Naive B cell (primary cell): ENCODE data around the gene MAPK8IP3. TPM values are rescaled to one million over a fixed set of nuclear protein-coding genes. Genes with fewer than 3 reads are reported as not detected.
A peak's percentile ranks its signal among the peaks of the same experiment; 100 is the strongest.

ENCODE experiments used
- ATAC-seq, 2 donors: fragments of 150-1000 bp; cut with Tn5 transposase; 2 replicates each; pipeline ENCODE4 v1.10.0; 2021; ENCODE audit warnings: low read depth in 2 of 2, mild to moderate bottlenecking in 2 of 2, moderate library complexity in 2 of 2
- DNase-seq: peaks from one replicate; pipeline ENCODE4 v3.0.0; 2022
- H3K27ac Mint-ChIP-seq, 6 donors: one replicate each; pipeline ENCODE4 v1.8.0; 2020 to 2022; ENCODE audit warnings: mild to moderate bottlenecking in 6 of 6, mixed read lengths in 6 of 6, moderate library complexity in 5 of 6, inconsistent platforms in 2 of 6
- H3K27me3 Mint-ChIP-seq, 3 donors: one replicate each; pipeline ENCODE4 v1.8.0; 2021 to 2022; ENCODE audit warnings: mixed read lengths in 3 of 3, mild to moderate bottlenecking in 1 of 3
- H3K36me3 Mint-ChIP-seq, 2 donors: one replicate each; pipeline ENCODE4 v1.8.0; 2020 to 2022; ENCODE audit warnings: mixed read lengths in 2 of 2, inconsistent platforms in 1 of 2, mild to moderate bottlenecking in 1 of 2
- H3K4me1 Mint-ChIP-seq, 3 donors: one replicate each; pipeline ENCODE4 v1.8.0; 2020 to 2022; ENCODE audit warnings: mixed read lengths in 3 of 3, inconsistent platforms in 1 of 3, mild to moderate bottlenecking in 1 of 3, moderate library complexity in 1 of 3
- H3K4me3 Mint-ChIP-seq, 8 donors: one replicate each; pipeline ENCODE4 v1.8.0; 2020 to 2022; ENCODE audit warnings: mild to moderate bottlenecking in 8 of 8, mixed read lengths in 8 of 8, moderate library complexity in 8 of 8, inconsistent platforms in 2 of 8
- H3K9me3 Mint-ChIP-seq, 7 donors: one replicate each; pipeline ENCODE4 v1.8.0; 2020 to 2022; ENCODE audit warnings: mixed read lengths in 7 of 7, mild to moderate bottlenecking in 5 of 7, inconsistent platforms in 2 of 7, moderate library complexity in 1 of 7
- polyA plus RNA-seq, 6 donors: library from polyadenylated mRNA; unstranded; fragments of 300-500 nt; fragmentation: Illumina TruSeq; gene quantifications; one replicate each; pipeline ENCODE4 v1.2.3, GENCODE V29; 2021; ENCODE audit warnings: low read depth in 6 of 6

MAPK8IP3 gene
- polyA plus RNA-seq, 6 donors from 2014 or later: 1.2 to 10.1 (median 2.2) TPM

DNA sequence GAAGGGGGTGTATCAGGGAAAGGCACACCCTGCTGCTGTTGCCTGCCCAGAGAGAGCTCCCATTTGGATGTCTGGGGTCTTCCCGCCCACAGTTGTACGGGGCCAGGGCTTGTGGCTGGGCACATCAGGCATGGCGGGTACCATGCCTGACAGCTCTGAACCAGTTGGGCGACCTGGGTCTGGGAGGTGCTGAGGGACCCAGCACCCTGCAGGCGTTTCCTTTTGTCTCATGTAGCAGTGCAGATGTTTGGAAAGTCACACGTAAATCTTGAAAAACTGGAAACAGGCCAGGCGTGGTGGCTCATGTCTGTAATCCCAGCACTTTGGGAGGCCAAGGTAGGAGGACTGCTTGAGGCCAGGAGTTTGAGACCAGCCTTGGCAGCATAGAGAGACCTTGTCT, 36.3 kb upstream of the MAPK8IP3 start:
- H3K4me3 Mint-ChIP-seq: no peak overlapping the region
- H3K27me3 Mint-ChIP-seq: no peaks in the 10 kb centered on the region
- no peaks in the 10 kb centered on the region for H3K9me3 Mint-ChIP-seq
- H3K27ac Mint-ChIP-seq: peak overlapping the region in 1 of 6 donors; percentile 69
- peaks cover 26 to 36% of the 10 kb centered on the region in 2 donors for H3K36me3 Mint-ChIP-seq
- no peak for DNase-seq
- no peak for ATAC-seq
- H3K4me1 Mint-ChIP-seq: no peaks in the 10 kb centered on the region

GRCh38 chr16:1670371-1670770, 35.6 kb upstream of the MAPK8IP3 start:
- no peak for ATAC-seq
- Mint-ChIP-seq H3K36me3 (peaks cover 26 to 35% of the 10 kb centered on the region in 2 donors), H3K27ac (no peak overlapping the region), H3K9me3 (no peaks in the 10 kb centered on the region), H3K27me3 (no peaks in the 10 kb centered on the region), H3K4me1 (no peaks in the 10 kb centered on the region), H3K4me3 (no peak overlapping the region)
- no peak for DNase-seq

DNA sequence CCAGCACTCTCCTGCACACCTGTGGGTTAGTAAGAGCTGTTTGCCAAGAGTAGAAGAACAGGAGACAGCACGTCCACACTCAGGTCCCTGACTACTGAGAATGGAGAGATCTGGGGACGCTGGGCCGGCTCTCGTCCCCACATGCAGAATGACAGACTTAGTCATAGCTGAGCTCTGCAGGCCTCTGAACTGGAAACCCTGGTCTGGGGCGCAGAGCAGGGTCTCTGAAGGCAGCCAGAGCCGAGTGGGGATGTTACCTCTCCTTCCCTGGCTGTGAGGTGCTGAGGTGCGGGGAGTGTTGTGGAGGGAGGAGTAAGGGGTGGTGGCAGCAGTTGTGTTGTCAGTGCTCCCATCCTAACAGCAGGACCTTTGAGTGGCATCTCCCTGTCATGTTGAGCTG, 35.1 kb upstream of the MAPK8IP3 start:
- no peaks in the 10 kb centered on the region for H3K4me1 Mint-ChIP-seq
- no peaks in the 10 kb centered on the region for H3K27me3 Mint-ChIP-seq
- H3K4me3 Mint-ChIP-seq: peak overlapping the region in 1 of 8 donors; percentile 42
- H3K27ac Mint-ChIP-seq: peak overlapping the region in 1 of 6 donors; percentile 52
- peaks cover 26 to 36% of the 10 kb centered on the region in 2 donors for H3K36me3 Mint-ChIP-seq
- no peak for ATAC-seq
- DNase-seq: no peak
- H3K9me3 Mint-ChIP-seq: no peaks in the 10 kb centered on the region

- Mint-ChIP-seq H3K4me1 (peaks cover 6 to 10% (median 7%) of the 10 kb centered on the region in 3 donors), H3K36me3 (peaks cover 20 to 36% of the 10 kb centered on the region in 2 donors), H3K4me3 (no peak overlapping the region), H3K9me3 (no peaks in the 10 kb centered on the region), H3K27me3 (no peaks in the 10 kb centered on the region), H3K27ac (peak overlapping the region in 1 of 6 donors; percentile 79)
- ATAC-seq (no peak), DNase-seq (no peak)
Observed at GRCh38 chr16:1673424-1674151, 32.4 kb upstream of the MAPK8IP3 start.

GRCh38 chr16:1674306-1674705, 31.7 kb upstream of the MAPK8IP3 start:
- Mint-ChIP-seq H3K9me3 (no peaks in the 10 kb centered on the region), H3K4me1 (peaks cover 12 to 16% (median 14%) of the 10 kb centered on the region in 3 donors), H3K27ac (no peak overlapping the region), H3K36me3 (peaks cover 20 to 32% of the 10 kb centered on the region in 2 donors), H3K4me3 (peak overlapping the region in 1 of 8 donors; percentile 9), H3K27me3 (no peaks in the 10 kb centered on the region)
- DNase-seq (no peak), ATAC-seq (no peak)

GRCh38 chr16:1674751-1675664, 31.0 kb upstream of the MAPK8IP3 start:
- ATAC-seq: no peak
- Mint-ChIP-seq H3K4me3 (peak overlapping the region in 2 of 8 donors; percentile 38 to 42), H3K27me3 (no peaks in the 10 kb centered on the region), H3K36me3 (peaks cover 20 to 27% of the 10 kb centered on the region in 2 donors), H3K4me1 (peaks cover 12 to 18% (median 16%) of the 10 kb centered on the region in 3 donors), H3K27ac (peak overlapping the region in 1 of 6 donors; percentile 93), H3K9me3 (no peaks in the 10 kb centered on the region)
- no peak for DNase-seq

DNA sequence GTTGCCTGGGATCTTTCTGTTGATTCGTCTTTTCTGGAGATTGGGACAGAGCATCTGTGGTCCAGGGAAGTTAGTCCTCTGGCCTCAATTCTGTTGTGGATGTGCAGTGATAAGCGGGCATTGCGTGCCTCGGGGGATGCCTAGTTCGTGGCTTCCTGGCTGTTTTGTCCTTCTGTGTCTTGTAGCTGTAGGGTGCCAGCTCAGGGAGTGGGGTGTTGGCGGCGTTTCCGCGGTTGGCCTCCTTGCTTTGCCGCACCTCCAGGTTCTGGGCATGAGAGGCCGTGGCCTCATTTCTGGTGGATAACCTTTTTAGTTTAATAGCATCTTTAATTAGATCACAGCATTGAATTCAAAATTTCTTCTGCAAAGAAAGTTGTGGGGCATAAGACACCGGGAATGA, 29.3 kb upstream of the MAPK8IP3 start:
- Mint-ChIP-seq H3K27ac (peak overlapping the region in 3 of 6 donors; percentile 40 to 93 (median 62)), H3K4me1 (peaks cover 15 to 29% (median 25%) of the 10 kb centered on the region in 3 donors), H3K4me3 (peak overlapping the region in 6 of 8 donors; percentile 1 to 87 (median 70))

DNA sequence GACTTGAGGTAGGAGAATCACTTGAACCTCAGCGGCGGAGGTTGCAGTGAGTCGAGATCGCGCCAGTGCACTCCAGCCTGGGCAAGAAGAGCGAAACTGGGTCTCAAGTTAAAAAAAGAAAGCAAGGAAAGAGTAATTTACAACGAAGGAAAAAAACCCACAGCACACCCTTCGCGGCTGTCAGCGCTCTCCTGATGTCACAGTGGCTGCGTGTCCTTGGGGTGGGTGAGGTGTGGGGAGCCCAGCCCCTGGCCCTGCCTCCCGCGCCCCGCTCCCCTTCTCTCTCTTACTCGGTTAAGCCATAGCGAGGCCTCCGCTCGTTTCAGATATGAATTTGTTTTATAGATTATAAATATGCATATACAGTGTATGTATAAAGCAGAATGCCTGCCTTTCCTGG, 28.7 kb upstream of the MAPK8IP3 start:
- H3K4me3 Mint-ChIP-seq: peak overlapping the region; percentile 47 to 87 (median 70)
- no peak for DNase-seq
- H3K36me3 Mint-ChIP-seq: peaks cover 11 to 21% of the 10 kb centered on the region in 2 donors
- H3K27me3 Mint-ChIP-seq: no peaks in the 10 kb centered on the region
- peaks cover 15 to 31% (median 29%) of the 10 kb centered on the region in 3 donors for H3K4me1 Mint-ChIP-seq
- H3K9me3 Mint-ChIP-seq: no peaks in the 10 kb centered on the region
- ATAC-seq: no peak
- H3K27ac Mint-ChIP-seq: peak overlapping the region in 4 of 6 donors; percentile 62 to 93 (median 77)

More for the DNA sequence above, 29.3 kb upstream of the MAPK8IP3 start:
- no peak for ATAC-seq
- no peaks in the 10 kb centered on the region for H3K9me3 Mint-ChIP-seq
- peaks cover 16 to 27% of the 10 kb centered on the region in 2 donors for H3K36me3 Mint-ChIP-seq
- H3K27me3 Mint-ChIP-seq: no peaks in the 10 kb centered on the region
- DNase-seq: no peak

DNA sequence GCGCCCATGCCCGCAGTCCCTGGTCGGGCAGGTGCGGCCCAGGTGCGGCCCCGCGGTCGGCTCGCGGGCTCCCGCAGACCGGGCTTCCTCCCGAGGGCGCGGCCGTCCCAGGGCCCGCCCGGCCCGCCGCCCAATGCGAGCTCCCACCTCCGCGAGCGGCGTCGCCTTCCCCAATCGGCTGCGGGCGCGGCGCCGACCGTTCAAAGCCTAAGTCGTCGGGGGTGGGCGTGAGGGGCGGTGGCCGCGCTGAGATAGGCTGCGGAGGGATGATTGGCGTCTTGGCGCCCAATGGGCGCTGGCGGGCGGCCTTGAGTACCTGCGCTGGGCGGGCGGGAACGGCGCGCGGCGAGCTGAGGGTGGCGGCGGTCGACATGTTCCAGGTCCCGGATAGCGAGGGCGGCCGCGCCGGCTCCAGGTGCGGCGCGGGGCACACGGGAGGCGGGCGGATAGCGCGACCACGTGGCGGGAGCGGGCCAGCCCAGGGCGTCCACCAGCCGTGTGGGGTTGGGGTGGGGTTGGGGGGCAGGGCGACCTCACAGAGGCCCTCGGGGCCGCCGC, 28.0 kb upstream of the MAPK8IP3 start, which contains the start of gene JPT2:
TSS of gene JPT2 (plus strand) at position 338 of the 558 bp plus-strand sequence. CDS start at position 372, 34 bp downstream.
- Mint-ChIP-seq H3K4me3 (peak within 1 kb of the TSS; percentile 87 to 96 (median 89)), H3K27ac (peak within 1 kb of the TSS; percentile 79 to 97 (median 94)), H3K9me3 (no peaks in the 10 kb centered on the region), H3K4me1 (peaks cover 15 to 31% (median 29%) of the 10 kb centered on the region in 3 donors), H3K27me3 (no peaks in the 10 kb centered on the region), H3K36me3 (peaks cover 6 to 14% of the 10 kb centered on the region in 2 donors)
- DNase-seq: peak; percentile 96
- ATAC-seq: peak; percentile 93 to 94

DNA sequence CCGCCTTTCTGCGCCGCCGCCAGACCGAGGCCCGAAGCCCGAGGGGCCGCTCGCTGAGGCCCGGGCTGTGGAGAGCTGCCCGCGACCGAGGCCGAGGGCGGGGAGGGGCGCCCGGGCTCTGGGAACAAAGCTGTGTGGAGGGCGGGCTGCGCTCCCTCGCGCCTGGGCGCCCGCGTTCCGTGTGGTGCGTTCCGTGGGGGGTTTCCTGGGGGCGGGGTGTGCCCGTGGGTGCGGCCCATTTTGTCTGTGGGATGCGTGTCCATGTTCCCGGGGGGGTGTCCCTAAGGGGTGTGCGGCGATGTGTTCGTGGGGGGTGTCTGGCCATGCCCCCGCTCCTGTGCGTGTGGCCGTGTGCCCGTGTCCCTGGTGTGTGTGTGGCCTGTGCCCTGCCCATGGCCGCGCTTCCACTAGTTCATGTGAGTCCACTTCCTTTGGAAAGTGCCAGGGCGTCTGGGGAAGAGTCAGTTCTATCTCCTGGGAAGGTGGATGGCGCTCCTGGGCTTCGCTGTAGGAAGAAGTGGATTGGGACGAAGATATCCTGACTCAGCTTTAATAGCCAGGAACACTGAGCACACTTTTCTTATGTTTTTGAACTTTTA, 27.4 kb upstream of the MAPK8IP3 start:
- Mint-ChIP-seq H3K9me3 (no peaks in the 10 kb centered on the region), H3K27me3 (no peaks in the 10 kb centered on the region), H3K27ac (peak overlapping the region; percentile 79 to 97 (median 94)), H3K4me1 (peaks cover 18 to 31% (median 29%) of the 10 kb centered on the region in 3 donors), H3K36me3 (peaks cover under 1 to 8% of the 10 kb centered on the region in 2 donors), H3K4me3 (peak overlapping the region; percentile 87 to 96 (median 89))
- ATAC-seq (peak; percentile 41 to 49), DNase-seq (peak; percentile 59)

DNA sequence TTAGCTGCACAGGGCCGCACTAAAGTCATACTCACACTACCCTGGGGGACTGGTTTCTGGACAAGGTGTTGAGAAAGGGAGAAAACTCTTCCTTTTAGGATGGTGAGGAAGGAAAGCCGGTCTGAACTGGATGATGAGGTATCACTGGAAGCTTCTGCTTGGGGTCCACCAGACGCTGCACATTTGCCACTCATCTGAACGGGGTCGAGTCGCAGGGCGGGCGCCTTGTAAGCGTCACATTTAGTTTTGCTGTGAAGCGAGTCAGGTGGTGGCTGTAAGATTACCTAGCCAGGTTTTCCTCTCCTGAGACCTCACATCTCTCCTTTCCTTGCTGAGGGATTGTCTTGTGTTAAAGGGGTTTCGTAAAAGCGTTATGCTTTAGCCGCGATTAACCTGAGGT, 25.6 kb upstream of the MAPK8IP3 start:
- ATAC-seq: no peak
- H3K36me3 Mint-ChIP-seq: peaks cover 0 to 2% of the 10 kb centered on the region in 2 donors
- H3K27ac Mint-ChIP-seq: peak overlapping the region in 2 of 6 donors; percentile 70 to 77
- no peak for DNase-seq
- no peaks in the 10 kb centered on the region for H3K9me3 Mint-ChIP-seq
- H3K4me1 Mint-ChIP-seq: peaks cover 21 to 31% (median 29%) of the 10 kb centered on the region in 3 donors
- H3K27me3 Mint-ChIP-seq: no peaks in the 10 kb centered on the region
- H3K4me3 Mint-ChIP-seq: peak overlapping the region in 4 of 8 donors; percentile 12 to 88 (median 48)

DNA sequence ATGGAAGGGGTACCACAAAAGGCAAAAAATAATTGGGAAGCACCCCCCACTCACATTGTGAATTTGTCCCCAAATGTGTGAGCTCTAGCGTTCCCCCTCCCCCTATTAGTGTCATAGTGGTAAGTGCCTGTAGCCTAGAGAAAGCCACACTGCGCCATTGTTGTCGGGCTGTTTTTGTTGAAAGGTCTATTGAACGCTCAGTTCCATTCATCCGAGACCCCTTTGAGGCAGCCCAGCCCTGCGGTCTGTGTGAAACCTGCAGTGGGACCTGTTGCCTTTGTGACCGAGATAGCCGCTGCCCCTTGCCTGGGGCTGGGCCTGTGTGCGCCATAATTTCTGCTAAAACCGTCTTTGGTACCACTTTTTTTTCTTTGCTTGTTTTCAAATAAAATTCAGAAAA, 25.0 kb upstream of the MAPK8IP3 start:
- no peaks in the 10 kb centered on the region for H3K27me3 Mint-ChIP-seq
- peak overlapping the region in 4 of 8 donors; percentile 12 to 88 (median 54) for H3K4me3 Mint-ChIP-seq
- peaks cover 21 to 34% (median 29%) of the 10 kb centered on the region in 3 donors for H3K4me1 Mint-ChIP-seq
- DNase-seq (no peak), ATAC-seq (no peak)
- peak overlapping the region in 3 of 6 donors; percentile 11 to 52 (median 14) for H3K27ac Mint-ChIP-seq
- no peaks in the 10 kb centered on the region for H3K36me3 Mint-ChIP-seq
- H3K9me3 Mint-ChIP-seq: no peaks in the 10 kb centered on the region
